K562 (cell line): ENCODE results near the gene MEIS1.

Experiments used
- CTCF ChIP-seq, 3 experiments: IDR thresholded peaks in 2 of 3; conservative IDR thresholded peaks in 1 of 3; 2 replicates each; pipeline ENCODE4 v1.5.1; 2011 to 2012; ENCODE audit warnings: low read length in 3 of 3, mild to moderate bottlenecking in 3 of 3, control low read depth in 2 of 3, improper control_type of control experiment in 1 of 3, inconsistent platforms in 1 of 3, low read depth in 1 of 3, mixed read lengths in 1 of 3, moderate library complexity in 1 of 3; ENCODE audit not compliant: insufficient read depth in 2 of 3
- ETV6 ChIP-seq, 3 experiments: fragments of 150-350 bp in 1 of 3; sonication (generic) in 1 of 3; formaldehyde crosslinking in 1 of 3; IDR thresholded peaks; 2 replicates each; pipeline versions ENCODE4 v1.6.1 to v1.8.0; 2014 to 2022; ENCODE audit warnings: borderline replicate concordance in 2 of 3, low read depth in 2 of 3, antibody characterized with exemption in 1 of 3, low read length in 1 of 3, mild to moderate bottlenecking in 1 of 3, missing genetic modification reagents in 1 of 3
- KLF6 ChIP-seq: fragments of 250-450 bp; sonication (Bioruptor Pico); IDR thresholded peaks from 2 replicates; pipeline ENCODE4 v1.4.0; 2020; ENCODE audit warnings: mild to moderate bottlenecking, moderate library complexity, borderline replicate concordance
- ZNF445 ChIP-seq: fragments of 250-450 bp; sonication (Bioruptor Pico); IDR thresholded peaks from 2 replicates; pipeline ENCODE4 v1.4.0; 2020; ENCODE audit warnings: low read depth, mild to moderate bottlenecking, moderate library complexity
- ZNF780A ChIP-seq: fragments of 250-450 bp; sonication (Bioruptor Pico); IDR thresholded peaks from 2 replicates; pipeline ENCODE4 v1.5.0; 2021; ENCODE audit warnings: mild to moderate bottlenecking

DNA sequence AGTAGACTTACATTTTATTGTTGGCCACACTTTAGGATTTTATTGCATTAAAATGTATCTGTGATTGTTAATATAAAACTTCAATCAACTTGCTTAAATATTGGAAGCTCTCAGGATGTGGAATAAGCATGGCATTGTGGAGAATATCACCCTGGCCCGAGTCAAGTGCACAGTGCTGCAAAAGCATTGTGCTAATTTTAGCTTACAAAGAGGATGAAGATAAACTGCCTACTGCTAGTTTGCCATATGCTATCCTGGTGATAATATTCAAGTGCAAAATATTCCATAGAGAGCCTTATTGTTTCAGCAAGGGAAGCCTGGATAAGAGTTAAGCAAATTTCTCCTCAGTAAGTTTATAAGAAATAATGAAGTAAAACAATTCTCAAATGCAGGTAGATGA is 54.5 kb downstream of the MEIS1 start:
- TF ChIP-seq ZNF445 (CRISPR knock-in tag) = no peak
- no peak for TF ChIP-seq ETV6 (IDR thresholded peaks at IDR 0.05; ENCODE audit: borderline replicate concordance in 1 of 2, low read depth in 2 of 2, low read length in 1 of 2)
- TF ChIP-seq ETV6 (CRISPR knock-in tag; IDR thresholded peaks at IDR 0.05; ENCODE audit: borderline replicate concordance) = no peak
- TF ChIP-seq CTCF (IDR thresholded peaks at IDR 0.05 in 2 of 3, conservative IDR thresholded peaks at IDR 0.05 in 1 of 3; ENCODE audit: insufficient read depth in 2 of 3, low read depth in 1 of 3, low read length in 3 of 3) = no peak
- TF ChIP-seq KLF6 (CRISPR knock-in tag) = no peak
- no peak for TF ChIP-seq ZNF780A (CRISPR knock-in tag)
